GM12874 (cell line): Measurements from ENCODE around the gene TRPV5.
A peak's percentile ranks its signal among the peaks of the same experiment; 100 is the strongest.

Experiments
- TF ChIP-seq, protein P1 (sequence below): IDR thresholded peaks from 2 replicates; pipeline ENCODE4 v1.5.1; 2011; ENCODE audit warnings: low read depth, mild to moderate bottlenecking, control low read depth, low read length, moderate library complexity; ENCODE audit not compliant: insufficient read depth

TRPV5 gene

DNA sequence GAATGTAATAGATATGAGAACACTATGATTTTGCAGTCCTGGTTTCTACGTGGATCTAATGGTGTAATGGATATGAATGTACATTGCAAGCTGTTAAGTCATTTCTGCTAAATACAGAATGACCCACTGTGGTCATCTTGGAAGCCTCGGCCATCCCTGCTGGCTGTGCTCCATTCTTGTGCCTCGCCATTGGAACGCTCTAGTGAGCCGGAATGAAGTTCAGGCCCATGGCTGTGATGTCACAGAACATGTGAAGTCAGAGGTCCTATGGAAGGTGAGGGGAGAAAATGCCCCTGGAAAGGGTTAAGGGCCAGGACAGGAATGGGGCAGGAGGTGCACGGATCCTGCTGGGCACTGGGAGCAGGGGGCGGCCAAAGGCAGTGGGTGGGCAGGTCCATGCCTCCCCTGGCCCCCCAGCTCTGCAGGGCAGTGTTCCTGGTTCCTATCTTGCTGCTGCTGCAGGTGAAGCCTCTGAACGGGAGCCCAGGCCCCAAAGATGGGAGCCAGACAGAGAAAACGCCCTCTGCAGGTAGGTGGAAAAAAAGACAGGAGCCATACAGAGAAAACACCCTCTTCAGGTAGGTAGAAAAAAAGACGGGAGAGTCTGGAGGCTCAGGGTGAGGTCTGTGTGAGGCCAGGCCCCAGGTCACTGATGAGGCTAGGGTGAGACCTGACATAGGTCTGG is 5.8 kb upstream of the TRPV5 start, which contains the start of gene LLCFC1:
Gene LLCFC1 (plus strand): TSS at position 259 of the 685 bp plus-strand sequence. CDS start 138 bp downstream, at position 397.
- TF ChIP-seq, protein P1, sequence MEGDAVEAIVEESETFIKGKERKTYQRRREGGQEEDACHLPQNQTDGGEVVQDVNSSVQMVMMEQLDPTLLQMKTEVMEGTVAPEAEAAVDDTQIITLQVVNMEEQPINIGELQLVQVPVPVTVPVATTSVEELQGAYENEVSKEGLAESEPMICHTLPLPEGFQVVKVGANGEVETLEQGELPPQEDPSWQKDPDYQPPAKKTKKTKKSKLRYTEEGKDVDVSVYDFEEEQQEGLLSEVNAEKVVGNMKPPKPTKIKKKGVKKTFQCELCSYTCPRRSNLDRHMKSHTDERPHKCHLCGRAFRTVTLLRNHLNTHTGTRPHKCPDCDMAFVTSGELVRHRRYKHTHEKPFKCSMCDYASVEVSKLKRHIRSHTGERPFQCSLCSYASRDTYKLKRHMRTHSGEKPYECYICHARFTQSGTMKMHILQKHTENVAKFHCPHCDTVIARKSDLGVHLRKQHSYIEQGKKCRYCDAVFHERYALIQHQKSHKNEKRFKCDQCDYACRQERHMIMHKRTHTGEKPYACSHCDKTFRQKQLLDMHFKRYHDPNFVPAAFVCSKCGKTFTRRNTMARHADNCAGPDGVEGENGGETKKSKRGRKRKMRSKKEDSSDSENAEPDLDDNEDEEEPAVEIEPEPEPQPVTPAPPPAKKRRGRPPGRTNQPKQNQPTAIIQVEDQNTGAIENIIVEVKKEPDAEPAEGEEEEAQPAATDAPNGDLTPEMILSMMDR, result peak; percentile 25; the same call in 1 of the 2 replicates

DNA sequence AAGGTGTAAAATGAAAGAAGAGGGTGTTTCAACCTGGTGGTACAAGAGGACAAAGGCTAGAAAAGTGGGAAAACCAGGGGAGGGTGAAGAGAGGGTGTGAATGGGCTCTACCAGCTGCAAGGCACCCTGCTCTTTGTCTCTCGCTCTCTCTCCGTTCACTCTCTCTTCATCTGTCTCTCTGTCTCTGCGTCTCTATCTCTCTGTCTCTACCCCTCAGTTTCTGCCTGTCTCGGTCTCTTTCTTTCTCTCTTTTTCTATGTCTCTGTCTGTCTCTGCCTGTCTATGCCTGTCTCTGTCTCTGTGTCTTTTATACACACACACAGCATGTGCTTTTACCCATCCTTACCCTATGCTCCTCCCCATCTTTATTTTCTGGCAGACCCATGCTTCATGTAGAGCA is 5.1 kb upstream of the TRPV5 start:
- TF ChIP-seq, protein P1, result no peak

DNA sequence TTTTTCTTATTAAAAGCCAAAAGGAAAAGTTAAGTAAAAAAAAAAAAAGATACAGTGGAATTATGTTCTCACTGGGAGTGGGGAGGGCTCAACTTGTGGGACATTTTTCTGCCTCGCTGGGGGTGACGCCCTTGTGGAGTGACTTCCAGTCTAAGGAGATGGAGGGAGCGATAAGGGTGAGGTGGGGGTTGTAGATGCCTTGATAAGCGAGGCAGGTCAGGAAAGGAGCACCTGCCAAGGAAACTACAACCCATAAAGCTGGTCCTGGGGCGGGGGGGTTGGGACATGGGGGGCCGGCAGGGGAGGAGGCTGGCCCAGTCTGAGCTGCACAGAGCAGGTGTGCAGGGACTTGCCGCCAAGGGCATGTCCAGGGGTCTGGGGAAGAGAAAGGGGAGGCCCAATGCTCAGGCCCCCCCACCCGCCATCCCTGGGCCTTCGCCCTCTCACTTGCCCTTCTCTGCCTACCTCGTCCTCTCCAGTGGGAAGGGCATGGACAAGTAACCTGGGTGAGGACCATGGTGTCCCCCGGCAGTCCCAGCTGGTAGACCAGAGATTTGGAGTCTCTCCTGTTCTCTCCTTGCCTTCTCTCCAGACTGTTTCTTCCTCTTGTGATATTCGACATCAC is 2.5 kb upstream of the TRPV5 start:
- TF ChIP-seq, protein P1, result no peak

DNA sequence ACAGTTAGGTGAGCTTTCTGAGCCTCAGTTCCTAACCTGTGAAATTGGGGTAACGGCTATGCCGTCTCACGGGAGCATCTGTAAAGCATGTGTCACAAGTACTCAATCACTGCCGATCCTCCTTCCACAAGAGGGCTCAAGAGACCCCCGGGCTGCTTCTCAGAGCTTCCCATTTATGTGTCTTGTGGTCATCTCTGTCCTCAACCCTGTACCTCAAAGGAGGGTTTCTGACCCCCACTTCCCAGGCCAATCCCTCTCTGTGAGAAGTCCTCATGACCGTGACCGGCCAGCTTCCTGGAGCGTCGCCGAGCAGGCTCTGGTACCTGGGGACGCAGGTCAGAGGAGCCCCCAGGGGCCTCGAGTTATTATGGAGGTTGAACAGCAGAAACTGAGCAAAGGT is 510 bp upstream of the TRPV5 start:
- TF ChIP-seq, protein P1, result no peak

DNA sequence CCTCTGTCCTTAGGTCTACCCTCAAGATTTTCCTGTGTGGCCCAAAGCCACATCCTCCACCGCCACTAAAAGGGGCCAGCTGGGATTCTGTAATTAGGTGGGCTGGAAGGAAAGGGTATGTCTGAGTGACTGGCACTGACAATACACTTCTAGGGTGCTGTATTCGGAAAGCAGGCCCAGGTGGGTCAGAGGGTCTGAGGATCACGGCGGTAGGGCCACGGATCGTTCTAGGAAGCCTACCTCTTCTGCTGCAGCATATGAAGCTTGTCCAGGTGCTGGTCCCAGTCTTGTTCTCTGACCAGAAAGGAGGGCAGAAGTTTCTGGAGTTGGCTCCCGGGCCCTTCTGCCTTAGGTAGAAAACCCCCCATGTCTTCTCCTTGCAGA is 462 bp downstream of the TRPV5 start:
- TF ChIP-seq, protein P1, result no peak

DNA sequence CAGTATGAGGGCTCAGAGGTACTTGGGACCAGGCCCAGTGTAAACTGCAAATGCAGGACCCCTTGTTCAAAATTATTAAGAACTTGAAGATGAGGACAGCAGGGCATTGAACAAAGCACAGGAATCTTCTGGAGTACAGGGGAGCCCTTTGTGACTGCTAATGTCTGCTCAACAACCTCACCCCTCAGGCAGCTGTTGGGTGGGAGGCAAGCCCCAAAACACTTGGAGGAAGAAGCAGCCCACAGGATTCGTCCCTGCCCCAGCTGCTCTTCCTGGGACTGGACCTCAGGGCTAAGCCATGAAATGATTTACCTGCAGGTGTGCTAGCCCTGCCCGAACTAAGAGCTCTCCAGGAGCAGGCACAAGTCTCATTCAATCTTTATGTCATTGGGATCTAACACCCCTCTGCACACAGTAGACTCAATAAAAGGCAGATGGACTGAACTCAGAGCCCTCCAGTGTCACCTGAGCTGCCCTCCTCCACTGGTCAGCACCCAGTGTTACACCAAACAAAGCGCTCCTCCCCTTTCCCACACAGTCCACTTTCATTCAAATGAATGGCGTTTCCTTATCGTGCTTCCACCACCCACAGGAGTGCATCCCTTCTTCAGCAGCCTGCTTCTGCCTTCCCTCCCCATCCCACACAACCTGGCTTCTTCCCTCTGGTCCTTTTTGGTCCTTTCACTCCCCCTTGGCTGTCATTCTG is 1.0 kb downstream of the TRPV5 start:
- TF ChIP-seq, protein P1, result no peak

DNA sequence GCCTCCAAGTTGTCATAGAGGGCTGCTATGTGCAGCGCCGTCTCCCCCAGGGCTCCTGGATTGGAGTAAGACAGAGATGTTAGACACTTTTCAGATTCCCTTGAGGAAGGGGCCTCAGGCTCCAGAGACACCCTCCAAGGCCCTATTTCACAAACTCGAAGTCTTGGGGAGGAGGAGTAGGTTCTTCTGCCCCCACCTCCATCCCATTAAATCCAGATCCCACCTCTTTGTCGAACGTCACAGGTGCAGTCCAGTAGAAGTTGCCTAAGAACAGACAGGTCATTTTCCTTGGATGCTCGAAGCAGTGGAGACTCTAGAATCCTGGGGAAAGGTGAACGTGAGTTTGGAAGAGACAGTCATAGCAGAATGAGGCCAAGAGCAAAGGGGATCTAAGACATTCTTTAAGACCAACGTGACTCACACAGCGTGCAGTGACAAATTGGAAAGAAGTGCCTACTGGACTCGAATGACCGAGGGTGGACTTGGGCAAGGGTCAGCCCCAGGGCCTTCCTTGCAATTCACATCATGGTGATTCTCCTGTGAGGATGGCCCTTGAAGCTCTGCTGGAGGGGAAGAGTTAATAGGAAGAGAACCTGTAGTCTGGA is 3.3 kb downstream of the TRPV5 start:
- TF ChIP-seq, protein P1, result no peak
